Panc1 (cell line): ENCODE measurements around the gene HDAC6.

Source experiments
- CTCF ChIP-seq: fragments of 450-650 bp; IDR thresholded peaks from 2 replicates; pipeline ENCODE4 v1.5.1; 2017; ENCODE audit warnings: mild to moderate bottlenecking
- POLR2AphosphoS5 ChIP-seq: IDR thresholded peaks from 2 replicates; pipeline ENCODE4 v1.6.1; 2012; ENCODE audit warnings: mild to moderate bottlenecking, low read depth, low read length, moderate library complexity
- REST ChIP-seq, 2 experiments: IDR thresholded peaks; 2 replicates each; pipeline ENCODE4 v1.6.1; 2011 to 2012; ENCODE audit warnings: low read depth in 2 of 2, control low read depth in 1 of 2, low read length in 1 of 2, mild to moderate bottlenecking in 1 of 2, moderate library complexity in 1 of 2; ENCODE audit not compliant: insufficient read depth in 1 of 2

GRCh38 chrX:48835524-48836329 is 33.9 kb downstream of the HDAC6 start, which contains the start of gene PCSK1N:
- TF ChIP-seq CTCF: no peak
- TF ChIP-seq POLR2AphosphoS5: no peak
- TF ChIP-seq REST (IDR thresholded peaks at IDR 0.05; ENCODE audit: insufficient read depth in 1 of 2, low read depth in 2 of 2, low read length in 1 of 2): peak; percentile 31 to 67; a peak in 3 of 4 replicates
